Uterus (tissue), 4 donors: Measurements from ENCODE around the gene KRT15. TPM values are rescaled to one million over a fixed set of nuclear protein-coding genes. Genes with fewer than 3 reads are reported as not detected.

ENCODE experiments used
- DNase-seq, 2 donors: peaks; one replicate each; pipeline ENCODE4 v3.0.0-alpha.2; 2019 to 2020
- H3K27ac ChIP-seq, 2 donors: fragments of 200-600 bp; sonication (generic); 1 replicate in 1 of 2; 2 replicates in 1 of 2; pipeline ENCODE4 v1.5.1; 2016 to 2018
- H3K27me3 ChIP-seq, 2 donors: fragments of 200-600 bp; sonication (generic); one replicate each; pipeline ENCODE4 v1.5.1; 2018 to 2019; ENCODE audit warnings: control low read depth in 1 of 2
- H3K36me3 ChIP-seq, 2 donors: fragments of 200-600 bp; sonication (generic); one replicate each; pipeline ENCODE4 v1.5.1; 2019; ENCODE audit warnings: control low read depth in 1 of 2
- H3K4me1 ChIP-seq, 2 donors: fragments of 200-600 bp; sonication (generic); one replicate each; pipeline ENCODE4 v1.5.1; 2018 to 2019; ENCODE audit warnings: control low read depth in 1 of 2
- H3K4me3 ChIP-seq, 2 donors: fragments of 200-600 bp; sonication (generic); 1 replicate in 1 of 2; 2 replicates in 1 of 2; pipeline ENCODE4 v1.5.1; 2018 to 2019; ENCODE audit warnings: mild to moderate bottlenecking in 1 of 2
- H3K9me3 ChIP-seq, 2 donors: fragments of 200-600 bp; sonication (generic); one replicate each; pipeline ENCODE4 v1.5.1; 2019; ENCODE audit warnings: control low read depth in 1 of 2
- POLR2A ChIP-seq, 2 donors: fragments of 450-650 bp; IDR thresholded peaks; one replicate each; pipeline ENCODE4 v1.6.1; 2016; ENCODE audit warnings: antibody characterized with exemption in 2 of 2, mild to moderate bottlenecking in 1 of 2, moderate library complexity in 1 of 2
- intact Hi-C: fragments of 100-400 bp; cut with DNase I; formaldehyde crosslinking; loops from one replicate; pipeline ENCODE4 v1.15.1; 2023; ENCODE audit warnings: low total_unique reads
- total RNA-seq, 4 donors: library from RNA; depleted of rRNA in 3 of 4; stranded (reverse); fragments of >200 nt in 3 of 4; gene quantifications; one replicate each; pipeline versions ENCODE4 v1.1.0 to v1.2.4, GENCODE V29; 2014 to 2023
- TF ChIP-seq, protein P1 (sequence below), 4 experiments: fragments of 200-600 bp in 2 of 4; fragments of 450-650 bp in 2 of 4; sonication (generic) in 2 of 4; IDR thresholded peaks; one replicate each; pipeline ENCODE4 v1.5.1; 2016 to 2019; ENCODE audit warnings: antibody characterized with exemption in 4 of 4, mild to moderate bottlenecking in 2 of 4, moderate library complexity in 1 of 4
- donor health status: DM: yes; HTN: yes; CAD: no.

The KRT15 gene
- total RNA-seq, 4 donors from 2014 or later: 0.41 to 11.5 (median 1.6) TPM; not detected in 1

DNA sequence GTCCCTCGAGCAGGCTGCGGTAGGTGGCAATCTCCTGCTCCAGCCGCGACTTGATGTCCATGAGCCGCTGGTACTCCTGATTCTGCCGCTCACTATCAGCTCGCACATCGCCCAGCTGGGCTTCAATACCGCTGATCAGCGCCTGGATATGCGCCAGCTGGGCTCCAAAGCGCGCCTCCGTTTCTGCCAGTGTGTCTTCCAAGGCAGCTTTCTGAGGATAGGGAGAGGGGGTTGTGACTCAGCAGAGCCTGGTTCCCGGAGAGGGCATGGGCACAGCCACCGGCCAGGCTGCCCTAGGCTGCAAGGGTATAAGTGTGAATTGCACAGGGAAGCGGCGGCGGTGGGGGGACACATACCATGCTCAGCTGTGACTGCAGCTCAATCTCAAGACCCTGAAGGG, 5.1 kb upstream of the KRT15 start:
- H3K4me3 ChIP-seq: no peak overlapping the region
- no peaks in the 10 kb centered on the region for H3K9me3 ChIP-seq
- no peaks in the 10 kb centered on the region for H3K4me1 ChIP-seq
- intact Hi-C loops: no loop called here
- DNase-seq: no peak
- TF ChIP-seq POLR2A (IDR thresholded peaks at IDR 0.05): no peak
- TF ChIP-seq, protein P1, sequence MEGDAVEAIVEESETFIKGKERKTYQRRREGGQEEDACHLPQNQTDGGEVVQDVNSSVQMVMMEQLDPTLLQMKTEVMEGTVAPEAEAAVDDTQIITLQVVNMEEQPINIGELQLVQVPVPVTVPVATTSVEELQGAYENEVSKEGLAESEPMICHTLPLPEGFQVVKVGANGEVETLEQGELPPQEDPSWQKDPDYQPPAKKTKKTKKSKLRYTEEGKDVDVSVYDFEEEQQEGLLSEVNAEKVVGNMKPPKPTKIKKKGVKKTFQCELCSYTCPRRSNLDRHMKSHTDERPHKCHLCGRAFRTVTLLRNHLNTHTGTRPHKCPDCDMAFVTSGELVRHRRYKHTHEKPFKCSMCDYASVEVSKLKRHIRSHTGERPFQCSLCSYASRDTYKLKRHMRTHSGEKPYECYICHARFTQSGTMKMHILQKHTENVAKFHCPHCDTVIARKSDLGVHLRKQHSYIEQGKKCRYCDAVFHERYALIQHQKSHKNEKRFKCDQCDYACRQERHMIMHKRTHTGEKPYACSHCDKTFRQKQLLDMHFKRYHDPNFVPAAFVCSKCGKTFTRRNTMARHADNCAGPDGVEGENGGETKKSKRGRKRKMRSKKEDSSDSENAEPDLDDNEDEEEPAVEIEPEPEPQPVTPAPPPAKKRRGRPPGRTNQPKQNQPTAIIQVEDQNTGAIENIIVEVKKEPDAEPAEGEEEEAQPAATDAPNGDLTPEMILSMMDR (IDR thresholded peaks at IDR 0.05): no peak
- no peaks in the 10 kb centered on the region for H3K27me3 ChIP-seq
- H3K36me3 ChIP-seq: no peaks in the 10 kb centered on the region
- H3K27ac ChIP-seq: no peak overlapping the region

DNA sequence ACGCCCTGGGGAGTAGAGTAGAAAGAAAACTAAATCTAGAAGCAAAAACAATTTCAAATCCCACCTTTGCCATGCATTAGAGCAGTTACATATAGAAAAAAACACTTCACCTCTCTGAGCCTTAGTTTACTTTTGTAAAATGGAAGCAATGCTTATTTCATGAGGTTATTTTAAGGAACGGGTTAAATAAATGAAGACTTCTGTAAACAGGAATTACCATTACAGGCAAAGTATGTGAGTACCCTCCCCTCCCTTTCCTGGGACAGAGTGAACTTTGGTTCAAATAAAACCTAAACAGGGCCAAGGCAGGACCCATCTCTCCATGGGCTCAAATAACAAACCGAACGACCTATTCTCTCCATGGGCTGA, 4.5 kb upstream of the KRT15 start:
- no peak overlapping the region for H3K27ac ChIP-seq
- intact Hi-C loops: no loop called here
- DNase-seq: no peak
- no peaks in the 10 kb centered on the region for H3K27me3 ChIP-seq
- no peak overlapping the region for H3K4me3 ChIP-seq
- no peaks in the 10 kb centered on the region for H3K36me3 ChIP-seq
- H3K9me3 ChIP-seq: no peaks in the 10 kb centered on the region
- TF ChIP-seq, protein P1 (IDR thresholded peaks at IDR 0.05): no peak
- no peak for TF ChIP-seq POLR2A (IDR thresholded peaks at IDR 0.05)
- H3K4me1 ChIP-seq: no peaks in the 10 kb centered on the region

DNA sequence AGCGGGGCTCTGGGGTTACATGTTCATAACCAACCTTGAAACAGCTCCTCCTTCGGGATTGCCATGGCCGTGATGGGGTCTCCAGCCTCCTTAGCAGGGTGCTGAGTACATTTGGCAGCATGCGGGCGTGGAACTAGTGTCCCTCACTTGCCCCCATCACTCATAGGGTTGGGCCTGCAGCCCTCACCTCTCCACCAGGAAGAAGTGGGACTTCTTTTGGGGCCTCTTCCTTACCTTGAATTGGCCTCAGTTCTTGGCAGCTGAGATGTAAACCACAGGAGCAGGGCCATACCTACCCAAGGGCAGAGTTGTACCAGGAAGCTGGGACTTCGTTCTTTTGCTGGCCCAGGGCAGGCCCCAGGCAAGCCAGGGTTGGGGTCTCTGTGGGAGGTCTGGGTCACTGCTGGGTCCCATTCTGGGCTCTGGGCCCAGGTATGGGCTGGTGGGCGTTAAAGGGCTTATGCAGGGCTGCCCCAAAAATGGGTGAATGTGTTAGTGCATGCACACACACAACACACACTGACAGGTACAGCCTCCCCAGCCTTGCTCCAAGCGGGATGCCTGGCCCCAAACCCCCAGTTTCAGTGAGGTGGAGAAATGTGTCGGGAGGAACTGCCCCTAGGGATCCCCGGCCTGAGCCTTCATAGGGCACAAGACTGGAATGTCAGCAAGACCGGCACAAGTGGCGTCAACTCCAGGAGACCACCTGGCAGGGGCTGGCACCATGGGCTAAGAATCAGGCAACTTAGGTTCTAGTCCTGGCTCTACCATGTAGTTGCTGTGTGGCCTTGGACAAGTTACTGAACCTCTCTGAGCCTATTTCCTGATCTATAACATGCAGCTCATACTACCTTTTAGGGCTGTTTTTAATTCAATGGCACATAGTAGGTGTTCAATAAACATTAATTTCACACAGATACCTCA, 3.9 kb upstream of the KRT15 start:
- no peak overlapping the region for H3K4me3 ChIP-seq
- H3K36me3 ChIP-seq: no peaks in the 10 kb centered on the region
- intact Hi-C loops: no loop called here

DNA sequence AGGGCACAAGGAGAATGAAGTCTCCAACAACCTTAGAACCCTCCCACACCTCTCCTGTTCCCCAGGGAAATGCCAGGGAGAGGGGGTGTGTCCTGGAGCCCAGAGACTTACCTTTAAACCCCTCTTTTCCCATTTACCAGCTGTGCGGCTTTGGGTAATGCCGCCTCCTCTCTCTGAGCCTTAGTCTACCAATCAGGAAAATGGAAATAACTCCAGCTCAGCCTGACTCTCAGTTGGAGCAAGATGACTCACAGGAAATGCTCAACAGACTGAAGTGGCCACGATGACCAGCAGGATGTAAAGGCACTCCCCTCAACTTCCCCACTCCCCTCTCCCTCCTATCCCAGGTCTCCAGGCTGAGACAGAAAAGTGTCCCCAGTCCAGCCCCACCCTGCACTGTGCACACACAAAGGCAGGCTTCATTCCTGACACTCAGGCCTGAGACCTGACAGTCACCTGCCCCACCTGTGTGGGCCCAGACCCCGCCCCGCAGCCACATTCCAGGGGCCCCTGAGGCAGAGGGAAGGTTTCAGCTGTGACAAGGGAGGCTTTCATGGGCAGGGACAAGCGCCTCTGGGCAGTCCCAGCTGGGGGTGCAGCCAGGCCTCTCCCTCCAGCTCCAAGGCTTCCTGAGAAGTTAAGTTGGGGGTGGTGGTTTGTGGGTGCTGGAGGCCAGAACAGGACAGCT, 3.0 kb upstream of the KRT15 start:
- Histone ChIP-seq H3K4me3 (no peak overlapping the region), H3K9me3 (no peaks in the 10 kb centered on the region), H3K4me1 (no peaks in the 10 kb centered on the region), H3K27ac (no peak overlapping the region), H3K27me3 (no peaks in the 10 kb centered on the region), H3K36me3 (no peaks in the 10 kb centered on the region)
- DNase-seq: no peak
- intact Hi-C loops: no loop called here
- TF ChIP-seq, protein P1 (IDR thresholded peaks at IDR 0.05): no peak
- no peak for TF ChIP-seq POLR2A (IDR thresholded peaks at IDR 0.05)

More for the DNA sequence above, 3.9 kb upstream of the KRT15 start:
- no peaks in the 10 kb centered on the region for H3K9me3 ChIP-seq
- no peaks in the 10 kb centered on the region for H3K27me3 ChIP-seq
- H3K27ac ChIP-seq: no peak overlapping the region
- H3K4me1 ChIP-seq: no peaks in the 10 kb centered on the region
- DNase-seq: no peak
- TF ChIP-seq, protein P1 (IDR thresholded peaks at IDR 0.05): no peak
- no peak for TF ChIP-seq POLR2A (IDR thresholded peaks at IDR 0.05)
